ENCODE data around the gene BACH1.

The BACH1 gene

DNA sequence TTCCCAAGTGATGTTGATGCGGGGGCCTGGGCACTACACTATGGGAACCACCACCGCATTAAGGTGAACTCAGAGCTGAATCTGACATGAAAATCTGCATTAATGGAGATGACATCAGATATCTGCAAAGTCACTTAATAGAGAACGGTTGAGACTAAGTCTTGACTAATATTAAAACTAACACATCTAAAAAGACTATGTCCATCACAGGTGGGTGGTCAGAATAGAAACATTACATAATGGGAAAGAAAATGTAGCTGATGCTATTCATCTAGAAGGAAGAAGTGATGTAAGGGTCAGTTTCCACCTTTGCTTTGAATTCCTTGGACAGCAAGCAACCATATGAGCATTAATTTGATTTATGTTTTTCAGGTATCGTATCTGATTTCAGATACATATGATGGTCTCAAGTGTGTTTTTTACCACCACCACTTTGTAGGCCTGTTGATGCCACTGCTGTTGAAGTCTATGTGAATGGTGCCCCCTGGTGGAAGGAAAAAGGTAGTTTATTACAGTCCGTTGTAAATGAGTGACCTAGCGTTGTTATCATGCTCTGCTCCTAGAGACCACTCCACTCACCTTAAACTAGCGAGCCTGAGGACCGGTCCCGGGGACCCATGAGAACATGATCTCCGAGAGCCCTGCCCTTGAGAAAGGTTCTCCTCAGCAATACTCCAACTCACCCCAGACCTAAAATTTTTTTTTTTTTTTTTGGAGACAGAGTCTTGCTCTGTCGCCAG is 73.5 kb downstream of the BACH1 start:
- no peak for TF ChIP-seq EGR1 (IDR thresholded peaks at IDR 0.05)
- TF ChIP-seq RAD21 (IDR thresholded peaks at IDR 0.05; ENCODE audit: low read depth) = peak; percentile 87

GRCh38 chr21:29374481-29374880 is 75.8 kb downstream of the BACH1 start:
- no peak for TF ChIP-seq TCF12 (IDR thresholded peaks at IDR 0.05; ENCODE audit: low read depth)
- no peak for TF ChIP-seq CEBPB (IDR thresholded peaks at IDR 0.05)
- no peak for TF ChIP-seq CREB1 (IDR thresholded peaks at IDR 0.05; ENCODE audit: low read depth)
- TF ChIP-seq EGR1 (IDR thresholded peaks at IDR 0.05) = no peak
- no peak for TF ChIP-seq FOXM1 (IDR thresholded peaks at IDR 0.05; ENCODE audit: borderline replicate concordance, low read depth)
- no peak for TF ChIP-seq EP300 (IDR thresholded peaks at IDR 0.05; ENCODE audit: borderline replicate concordance)
- TF ChIP-seq ZBTB7A (IDR thresholded peaks at IDR 0.05; ENCODE audit: low read depth) = no peak
- TF ChIP-seq RAD21 (IDR thresholded peaks at IDR 0.05; ENCODE audit: low read depth) = no peak
- TF ChIP-seq, protein P1, sequence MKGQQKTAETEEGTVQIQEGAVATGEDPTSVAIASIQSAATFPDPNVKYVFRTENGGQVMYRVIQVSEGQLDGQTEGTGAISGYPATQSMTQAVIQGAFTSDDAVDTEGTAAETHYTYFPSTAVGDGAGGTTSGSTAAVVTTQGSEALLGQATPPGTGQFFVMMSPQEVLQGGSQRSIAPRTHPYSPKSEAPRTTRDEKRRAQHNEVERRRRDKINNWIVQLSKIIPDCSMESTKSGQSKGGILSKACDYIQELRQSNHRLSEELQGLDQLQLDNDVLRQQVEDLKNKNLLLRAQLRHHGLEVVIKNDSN (IDR thresholded peaks at IDR 0.05) = no peak
- TF ChIP-seq, protein P2, sequence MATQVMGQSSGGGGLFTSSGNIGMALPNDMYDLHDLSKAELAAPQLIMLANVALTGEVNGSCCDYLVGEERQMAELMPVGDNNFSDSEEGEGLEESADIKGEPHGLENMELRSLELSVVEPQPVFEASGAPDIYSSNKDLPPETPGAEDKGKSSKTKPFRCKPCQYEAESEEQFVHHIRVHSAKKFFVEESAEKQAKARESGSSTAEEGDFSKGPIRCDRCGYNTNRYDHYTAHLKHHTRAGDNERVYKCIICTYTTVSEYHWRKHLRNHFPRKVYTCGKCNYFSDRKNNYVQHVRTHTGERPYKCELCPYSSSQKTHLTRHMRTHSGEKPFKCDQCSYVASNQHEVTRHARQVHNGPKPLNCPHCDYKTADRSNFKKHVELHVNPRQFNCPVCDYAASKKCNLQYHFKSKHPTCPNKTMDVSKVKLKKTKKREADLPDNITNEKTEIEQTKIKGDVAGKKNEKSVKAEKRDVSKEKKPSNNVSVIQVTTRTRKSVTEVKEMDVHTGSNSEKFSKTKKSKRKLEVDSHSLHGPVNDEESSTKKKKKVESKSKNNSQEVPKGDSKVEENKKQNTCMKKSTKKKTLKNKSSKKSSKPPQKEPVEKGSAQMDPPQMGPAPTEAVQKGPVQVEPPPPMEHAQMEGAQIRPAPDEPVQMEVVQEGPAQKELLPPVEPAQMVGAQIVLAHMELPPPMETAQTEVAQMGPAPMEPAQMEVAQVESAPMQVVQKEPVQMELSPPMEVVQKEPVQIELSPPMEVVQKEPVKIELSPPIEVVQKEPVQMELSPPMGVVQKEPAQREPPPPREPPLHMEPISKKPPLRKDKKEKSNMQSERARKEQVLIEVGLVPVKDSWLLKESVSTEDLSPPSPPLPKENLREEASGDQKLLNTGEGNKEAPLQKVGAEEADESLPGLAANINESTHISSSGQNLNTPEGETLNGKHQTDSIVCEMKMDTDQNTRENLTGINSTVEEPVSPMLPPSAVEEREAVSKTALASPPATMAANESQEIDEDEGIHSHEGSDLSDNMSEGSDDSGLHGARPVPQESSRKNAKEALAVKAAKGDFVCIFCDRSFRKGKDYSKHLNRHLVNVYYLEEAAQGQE (IDR thresholded peaks at IDR 0.05; ENCODE audit: low read depth) = no peak
- TF ChIP-seq TEAD4 (IDR thresholded peaks at IDR 0.05) = no peak
- no peak for TF ChIP-seq TAF1 (IDR thresholded peaks at IDR 0.05; ENCODE audit: low read depth)
- TF ChIP-seq YY1 (IDR thresholded peaks at IDR 0.05; ENCODE audit: low read depth) = no peak
- TF ChIP-seq NFIC (IDR thresholded peaks at IDR 0.05) = no peak
- TF ChIP-seq, protein P3, sequence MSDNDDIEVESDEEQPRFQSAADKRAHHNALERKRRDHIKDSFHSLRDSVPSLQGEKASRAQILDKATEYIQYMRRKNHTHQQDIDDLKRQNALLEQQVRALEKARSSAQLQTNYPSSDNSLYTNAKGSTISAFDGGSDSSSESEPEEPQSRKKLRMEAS (IDR thresholded peaks at IDR 0.05) = no peak

- TF ChIP-seq TEAD4 (IDR thresholded peaks at IDR 0.05) = no peak
- TF ChIP-seq, protein P1 (IDR thresholded peaks at IDR 0.05) = no peak
- no peak for TF ChIP-seq EGR1 (IDR thresholded peaks at IDR 0.05)
- TF ChIP-seq RAD21 (IDR thresholded peaks at IDR 0.05; ENCODE audit: low read depth) = peak; percentile 53
- no peak for TF ChIP-seq EP300 (IDR thresholded peaks at IDR 0.05; ENCODE audit: borderline replicate concordance)
Measured at GRCh38 chr21:29376556-29376955, 77.8 kb downstream of the BACH1 start.

DNA sequence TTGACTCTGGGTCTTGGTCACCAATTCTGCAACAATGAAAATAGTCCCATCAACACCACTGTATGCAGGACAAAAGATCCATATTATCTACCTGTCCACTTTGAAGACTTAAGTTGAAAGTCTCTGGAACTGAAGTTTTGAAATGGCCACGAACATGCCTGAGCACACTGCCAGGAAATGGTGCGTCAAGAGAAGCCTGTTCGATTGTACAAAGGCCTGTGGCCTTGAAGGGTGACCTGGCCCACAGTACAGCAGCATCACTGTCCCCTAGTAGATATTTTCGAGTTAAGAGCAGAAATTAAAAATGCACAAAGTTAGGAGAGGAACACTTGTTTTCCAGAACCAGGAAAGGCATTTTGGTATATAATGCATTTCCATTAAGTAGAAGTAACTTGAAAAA is 78.5 kb downstream of the BACH1 start:
- TF ChIP-seq FOXM1 (IDR thresholded peaks at IDR 0.05; ENCODE audit: borderline replicate concordance, low read depth) (no peak), NFIC (IDR thresholded peaks at IDR 0.05) (no peak), TEAD4 (IDR thresholded peaks at IDR 0.05) (no peak), CEBPB (IDR thresholded peaks at IDR 0.05) (no peak), YY1 (IDR thresholded peaks at IDR 0.05; ENCODE audit: low read depth) (no peak), ZBTB7A (IDR thresholded peaks at IDR 0.05; ENCODE audit: low read depth) (no peak), TCF12 (IDR thresholded peaks at IDR 0.05; ENCODE audit: low read depth) (no peak), EP300 (IDR thresholded peaks at IDR 0.05; ENCODE audit: borderline replicate concordance) (no peak), CREB1 (IDR thresholded peaks at IDR 0.05; ENCODE audit: low read depth) (no peak), RAD21 (IDR thresholded peaks at IDR 0.05; ENCODE audit: low read depth) (no peak), TAF1 (IDR thresholded peaks at IDR 0.05; ENCODE audit: low read depth) (no peak), EGR1 (IDR thresholded peaks at IDR 0.05) (no peak)
- TF ChIP-seq, protein P1 (IDR thresholded peaks at IDR 0.05) = no peak
- TF ChIP-seq, protein P3 (IDR thresholded peaks at IDR 0.05) = no peak
- TF ChIP-seq, protein P2 (IDR thresholded peaks at IDR 0.05; ENCODE audit: low read depth) = no peak

DNA sequence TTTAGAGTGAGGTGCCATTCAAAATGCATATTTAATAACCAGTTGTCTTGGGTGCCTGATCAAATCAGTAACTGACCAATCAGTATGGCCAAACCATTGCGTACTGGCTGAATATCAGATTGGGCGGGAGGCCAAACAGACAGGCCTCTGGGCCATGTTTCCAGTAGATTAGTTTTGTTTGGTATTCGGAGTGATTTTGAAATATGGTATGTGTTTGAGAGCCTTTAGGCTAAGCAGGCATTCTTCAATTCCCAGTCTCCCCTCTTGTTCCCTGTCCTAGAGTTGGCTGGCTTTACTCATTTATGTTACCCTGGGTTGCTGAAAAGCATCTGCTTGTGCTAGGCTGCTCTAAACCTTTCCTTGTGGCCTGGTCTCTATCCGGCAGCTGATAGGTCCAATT is 80.1 kb downstream of the BACH1 start:
- TF ChIP-seq TEAD4 (IDR thresholded peaks at IDR 0.05) = no peak
- TF ChIP-seq, protein P3 (IDR thresholded peaks at IDR 0.05) = no peak

Measured in Ishikawa (cell line).